ENCODE data around the gene TMEM233.

The TMEM233 gene

DNA sequence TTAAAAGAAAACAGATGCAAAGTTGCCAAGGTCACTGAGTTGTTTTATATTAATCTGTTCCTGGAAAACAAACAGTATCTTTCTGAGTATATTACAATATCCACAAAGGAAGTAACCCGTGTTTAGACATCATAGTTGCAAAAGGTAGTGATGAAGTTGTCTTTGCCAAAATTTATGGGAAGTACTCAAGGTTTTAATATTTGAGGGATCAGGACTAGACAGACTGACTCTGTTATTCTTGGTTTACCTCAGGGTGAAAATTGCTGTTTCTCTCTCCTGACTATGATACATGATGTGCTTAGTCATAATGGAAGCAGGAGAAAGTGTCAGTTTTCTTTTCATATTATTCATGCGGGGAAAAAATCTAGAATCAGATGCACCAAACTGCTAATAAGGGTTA is 28.3 kb downstream of the TMEM233 start:
- Histone ChIP-seq H3K4me1 (no peaks in the 10 kb centered on the region), H3K36me3 (replicated peaks) (no peaks in the 10 kb centered on the region), H3K4me3 (no peak overlapping the region), H3K9me3 (no peaks in the 10 kb centered on the region), H3K27me3 (ENCODE audit: low read depth) (0 out of 2 replicates have a peak, but pooled peaks cover 3% of the 10 kb centered on the region)
- in situ Hi-C loops (cut with MboI; ENCODE audit: low sequenced_read_pairs), result no loop called here
- DNase-seq (ENCODE audit: low spot score in 2 of 2), result no peak

DNA sequence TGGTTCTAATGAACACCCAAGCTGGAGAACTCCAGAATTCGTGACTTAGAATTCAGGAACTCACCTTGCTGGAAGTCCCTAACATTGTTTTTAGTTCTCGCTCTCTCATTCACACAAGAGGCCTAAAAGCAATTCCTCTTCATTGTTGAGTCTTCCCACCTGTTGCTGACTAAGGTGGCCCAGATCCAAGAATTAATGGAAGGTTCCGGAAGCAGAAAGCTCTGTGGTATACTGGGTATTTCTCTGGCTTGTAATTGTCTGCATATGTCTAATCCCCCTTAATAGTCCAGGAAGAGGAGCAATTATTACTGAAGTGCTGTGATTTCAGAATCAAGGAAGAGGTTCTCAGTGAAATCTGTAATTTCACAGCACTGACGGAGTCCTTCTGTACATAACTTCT is 31.4 kb downstream of the TMEM233 start:
- no peak for DNase-seq (ENCODE audit: low spot score in 2 of 2)
- Histone ChIP-seq H3K4me3 (no peak overlapping the region), H3K9me3 (no peaks in the 10 kb centered on the region), H3K4me1 (no peaks in the 10 kb centered on the region), H3K27me3 (ENCODE audit: low read depth) (0 out of 2 replicates have a peak, but pooled peaks cover 3% of the 10 kb centered on the region), H3K36me3 (replicated peaks) (no peaks in the 10 kb centered on the region)
- in situ Hi-C loops (cut with MboI; ENCODE audit: low sequenced_read_pairs), result no loop called here

DNA sequence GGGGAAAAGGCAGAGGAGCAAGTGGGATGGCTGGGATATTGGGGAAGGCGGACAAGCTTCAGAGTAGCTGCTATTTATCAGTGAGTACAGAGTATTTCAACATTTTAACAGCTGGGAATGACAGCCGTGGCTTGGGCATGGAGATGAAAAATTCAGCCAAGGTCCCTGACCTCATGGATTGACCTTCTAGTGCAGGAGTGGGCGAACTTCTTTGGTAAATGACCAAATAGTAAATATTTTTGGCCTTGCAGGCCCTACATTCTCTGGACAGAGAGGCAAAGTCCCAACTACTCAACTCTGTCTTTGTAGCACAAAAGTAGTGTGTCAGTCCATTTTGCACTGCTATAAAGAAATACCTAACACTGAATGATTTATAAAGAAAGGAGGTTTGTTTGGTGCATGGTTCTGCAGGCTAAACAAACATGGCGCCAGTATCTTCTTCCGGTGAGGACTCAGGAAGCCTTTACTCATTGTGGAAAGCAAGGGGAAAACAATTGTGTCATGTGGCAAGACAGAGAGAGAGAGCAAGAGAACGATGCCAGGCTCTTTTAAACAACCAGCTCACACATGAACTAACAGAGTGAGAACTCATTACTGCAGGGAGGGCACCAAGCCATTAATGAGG is 33.6 kb downstream of the TMEM233 start:
- Histone ChIP-seq H3K36me3 (replicated peaks) (no peaks in the 10 kb centered on the region), H3K9me3 (no peaks in the 10 kb centered on the region), H3K4me1 (no peaks in the 10 kb centered on the region), H3K4me3 (no peak overlapping the region), H3K27me3 (ENCODE audit: low read depth) (0 out of 2 replicates have a peak, but pooled peaks cover 3% of the 10 kb centered on the region)
- in situ Hi-C loops (cut with MboI; ENCODE audit: low sequenced_read_pairs), result no loop called here
- DNase-seq (ENCODE audit: low spot score in 2 of 2), result no peak

DNA sequence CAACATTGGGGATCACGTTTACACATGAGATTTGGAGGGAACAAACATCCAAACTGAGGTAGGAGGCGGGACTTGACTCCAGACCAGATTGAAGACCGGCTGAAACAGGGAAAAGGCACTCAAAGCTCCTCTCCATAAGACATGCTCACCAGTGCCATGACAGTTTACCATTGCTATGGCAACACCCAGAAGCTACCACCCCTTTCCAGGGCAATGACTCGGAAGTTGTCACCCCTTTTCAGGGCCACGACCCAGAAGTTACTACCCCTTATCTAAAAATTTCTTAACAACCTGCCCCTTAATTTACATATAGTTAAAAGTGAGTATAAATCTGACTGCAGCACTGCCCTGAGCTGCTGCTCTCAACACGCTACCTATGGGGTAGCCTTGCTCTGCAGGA is 34.1 kb downstream of the TMEM233 start:
- no peaks in the 10 kb centered on the region for H3K4me1 ChIP-seq
- no peak overlapping the region for H3K4me3 ChIP-seq
- H3K36me3 ChIP-seq (replicated peaks), result no peaks in the 10 kb centered on the region
- no peaks in the 10 kb centered on the region for H3K9me3 ChIP-seq
- in situ Hi-C loops (cut with MboI; ENCODE audit: low sequenced_read_pairs), result no loop called here
- H3K27me3 ChIP-seq (ENCODE audit: low read depth), result 0 out of 2 replicates have a peak, but pooled peaks cover 5% of the 10 kb centered on the region
- no peak for DNase-seq (ENCODE audit: low spot score in 2 of 2)

DNA sequence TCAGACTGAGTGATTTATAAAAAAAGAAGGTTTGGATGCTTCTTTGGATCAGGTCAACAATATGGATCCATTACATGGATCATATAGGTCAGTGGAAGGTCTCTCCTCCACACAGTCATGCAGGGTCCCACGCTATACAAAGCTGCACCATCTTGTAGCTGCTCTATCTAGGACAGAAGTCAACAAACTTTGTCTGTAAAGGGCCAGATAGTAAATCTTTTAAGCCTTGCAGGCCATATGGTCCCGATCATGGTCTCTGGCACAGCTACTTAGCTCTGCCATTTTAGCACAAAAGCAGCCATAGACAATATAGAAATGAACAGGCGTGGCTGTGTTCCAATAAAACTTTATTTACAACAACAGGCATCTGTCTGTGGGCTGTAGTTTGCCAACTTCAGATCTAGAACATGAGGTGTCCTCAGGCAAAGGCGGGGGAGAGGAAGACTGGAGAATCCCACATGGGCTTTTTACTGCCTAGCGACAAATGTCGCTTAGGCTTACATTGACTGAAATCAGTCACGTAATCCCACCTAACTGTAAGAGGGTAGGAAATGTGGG is 36.7 kb downstream of the TMEM233 start:
- no peak for DNase-seq (ENCODE audit: low spot score in 2 of 2)
- Histone ChIP-seq H3K27me3 (ENCODE audit: low read depth) (peaks cover 3% of the 10 kb centered on the region; the same call in 1 of the 2 replicates), H3K4me1 (no peaks in the 10 kb centered on the region), H3K9me3 (no peaks in the 10 kb centered on the region), H3K36me3 (replicated peaks) (no peaks in the 10 kb centered on the region), H3K4me3 (no peak overlapping the region)
- in situ Hi-C loops (cut with MboI; ENCODE audit: low sequenced_read_pairs), result no loop called here

DNA sequence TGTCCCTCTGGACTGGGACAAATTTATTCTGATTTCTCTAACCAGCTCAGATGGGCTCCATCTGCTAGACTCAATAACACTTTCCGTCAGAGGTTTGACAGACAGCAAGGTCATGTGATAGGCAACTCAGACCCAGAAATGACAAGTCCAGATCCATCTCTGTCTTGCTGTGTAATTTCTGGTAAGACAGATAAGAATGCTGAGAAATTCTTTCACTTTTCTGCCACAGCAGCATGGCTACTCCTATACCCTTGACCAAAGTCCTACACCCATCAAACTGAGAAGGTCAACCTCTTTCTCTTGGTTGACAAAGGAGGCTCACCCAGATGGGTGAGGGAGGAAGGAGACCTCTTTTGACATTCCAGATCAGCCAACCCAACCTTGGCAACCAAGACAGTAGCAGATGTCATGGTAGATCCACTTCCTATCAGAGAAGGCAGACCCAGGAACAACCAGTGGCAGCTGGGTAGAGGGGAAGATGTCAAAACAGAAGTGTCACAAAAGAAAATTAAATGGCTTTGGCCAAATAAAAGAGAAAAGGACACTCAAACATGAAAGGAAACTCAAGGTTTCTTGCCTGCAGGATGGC is 37.5 kb downstream of the TMEM233 start:
- no peak for DNase-seq (ENCODE audit: low spot score in 2 of 2)
- Histone ChIP-seq H3K9me3 (no peaks in the 10 kb centered on the region), H3K4me1 (no peaks in the 10 kb centered on the region), H3K4me3 (no peak overlapping the region), H3K27me3 (ENCODE audit: low read depth) (peaks cover 3% of the 10 kb centered on the region; the same call in 1 of the 2 replicates), H3K36me3 (replicated peaks) (no peaks in the 10 kb centered on the region)
- in situ Hi-C loops (cut with MboI; ENCODE audit: low sequenced_read_pairs), result no loop called here

DNA sequence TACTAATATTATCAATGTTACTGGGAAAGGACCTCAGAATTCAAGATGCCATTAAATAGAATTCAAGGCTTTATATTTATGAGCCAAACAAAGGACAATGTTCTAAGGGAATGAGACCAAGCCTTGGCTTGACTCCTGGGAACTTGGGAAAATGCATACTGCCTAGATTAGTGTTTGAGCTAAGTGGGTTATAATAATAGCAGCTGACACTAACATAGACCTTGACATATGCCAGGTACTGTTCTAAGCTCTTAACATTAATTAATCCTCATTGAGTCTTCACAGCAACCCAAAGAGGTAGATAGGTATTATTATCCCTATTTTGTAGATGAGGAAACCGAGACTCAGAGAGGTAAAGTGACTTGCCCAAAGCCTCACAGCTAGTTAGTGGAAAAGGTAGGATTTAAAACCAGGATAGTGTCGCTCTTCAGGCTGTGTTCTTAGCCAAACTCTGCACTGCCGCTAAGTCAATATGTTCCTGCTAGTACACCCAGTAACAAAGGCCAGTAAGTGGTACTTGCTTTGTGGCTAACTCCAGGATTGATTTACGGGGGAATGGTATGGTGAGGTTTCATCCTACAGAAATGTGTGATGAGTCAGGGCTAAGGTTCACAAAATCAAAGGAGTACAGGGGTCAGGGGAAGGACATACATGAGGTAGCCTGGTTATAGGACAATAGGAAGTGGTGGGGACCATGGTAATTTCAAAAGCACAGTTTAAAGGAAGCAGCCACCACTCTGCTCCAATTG is 38.5 kb downstream of the TMEM233 start:
- H3K4me3 ChIP-seq, result no peak overlapping the region
- no peaks in the 10 kb centered on the region for H3K9me3 ChIP-seq
- H3K27me3 ChIP-seq (ENCODE audit: low read depth), result peaks cover 3% of the 10 kb centered on the region; the same call in 1 of the 2 replicates
- no peak for DNase-seq (ENCODE audit: low spot score in 2 of 2)
- in situ Hi-C loops (cut with MboI; ENCODE audit: low sequenced_read_pairs), result no loop called here
- no peaks in the 10 kb centered on the region for H3K4me1 ChIP-seq
- no peaks in the 10 kb centered on the region for H3K36me3 ChIP-seq (replicated peaks)

DNA sequence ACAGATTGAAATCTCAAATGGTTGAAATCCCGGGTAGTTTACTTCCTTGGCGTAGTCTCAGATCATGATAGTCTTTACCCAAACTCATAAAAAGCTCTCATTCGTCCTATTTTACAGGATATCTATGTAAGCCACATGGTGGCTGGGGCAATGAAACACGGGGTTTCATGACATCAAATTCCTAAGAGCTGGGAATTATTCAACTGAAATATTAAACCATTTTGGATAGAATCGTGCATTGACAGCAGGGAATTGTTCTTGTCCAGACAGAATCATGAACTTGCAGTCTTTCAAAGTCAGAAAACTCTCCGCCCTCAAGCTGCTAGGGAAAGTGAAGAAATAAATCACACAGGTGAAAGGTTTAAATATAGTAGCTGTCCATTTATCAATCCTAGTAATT is 41.2 kb downstream of the TMEM233 start:
- Histone ChIP-seq H3K4me1 (no peaks in the 10 kb centered on the region), H3K27me3 (ENCODE audit: low read depth) (peaks cover 3% of the 10 kb centered on the region; the same call in 1 of the 2 replicates), H3K36me3 (replicated peaks) (no peaks in the 10 kb centered on the region), H3K9me3 (no peaks in the 10 kb centered on the region), H3K4me3 (no peak overlapping the region)
- DNase-seq (ENCODE audit: low spot score in 2 of 2), result no peak
- in situ Hi-C loops (cut with MboI; ENCODE audit: low sequenced_read_pairs), result no loop called here

DNA sequence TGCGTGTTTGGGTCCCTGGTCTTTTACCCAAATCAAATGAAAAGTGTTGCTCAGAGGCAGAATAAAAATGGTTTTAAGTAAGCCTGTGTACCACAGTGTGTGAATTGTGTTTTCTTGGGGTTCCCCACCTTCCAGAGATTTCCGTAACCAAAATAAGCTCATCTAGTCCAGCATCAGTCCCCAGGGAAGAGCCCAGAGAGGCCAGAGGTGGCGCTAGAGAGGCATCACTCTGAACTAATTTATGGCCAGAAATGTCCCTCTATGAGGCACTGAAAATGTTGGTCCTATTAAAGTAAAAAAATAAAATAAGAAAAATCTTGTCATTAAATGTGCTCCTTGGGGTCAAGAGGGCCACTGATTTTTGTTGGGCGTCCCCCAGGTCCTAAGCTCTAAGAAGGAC is 49.4 kb downstream of the TMEM233 start:
- DNase-seq (ENCODE audit: low spot score in 2 of 2), result peak in 1 of 2 experiments; percentile 21
- Histone ChIP-seq H3K4me3 (no peak overlapping the region), H3K27me3 (ENCODE audit: low read depth) (no peaks in the 10 kb centered on the region), H3K4me1 (no peaks in the 10 kb centered on the region), H3K36me3 (replicated peaks) (no peaks in the 10 kb centered on the region), H3K9me3 (no peaks in the 10 kb centered on the region)
- in situ Hi-C loops (cut with MboI; ENCODE audit: low sequenced_read_pairs), result no loop called here

DNA sequence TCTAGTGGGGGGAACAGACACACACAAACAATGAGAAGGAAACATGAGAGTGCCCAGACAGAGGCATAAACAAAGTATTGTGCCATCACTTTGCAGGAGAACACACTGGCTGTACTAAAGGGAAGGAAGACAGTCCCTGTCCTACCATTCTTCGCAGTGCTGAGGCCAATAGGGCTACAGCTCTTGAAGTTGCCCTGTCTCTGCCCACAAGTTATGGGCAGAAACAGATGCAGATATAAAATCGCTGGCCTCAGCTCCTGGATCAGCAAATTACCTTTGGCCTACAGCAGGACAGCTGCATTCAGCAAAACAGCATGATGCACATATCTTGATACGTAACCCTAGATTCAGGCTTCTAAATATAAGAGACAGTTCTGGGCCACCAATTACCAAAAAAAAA is 51.4 kb downstream of the TMEM233 start:
- DNase-seq (ENCODE audit: low spot score in 2 of 2), result no peak
- in situ Hi-C loops (cut with MboI; ENCODE audit: low sequenced_read_pairs), result no loop called here
- Histone ChIP-seq H3K27me3 (ENCODE audit: low read depth) (no peaks in the 10 kb centered on the region), H3K4me3 (no peak overlapping the region), H3K9me3 (no peaks in the 10 kb centered on the region), H3K4me1 (no peaks in the 10 kb centered on the region), H3K36me3 (replicated peaks) (no peaks in the 10 kb centered on the region)

DNA sequence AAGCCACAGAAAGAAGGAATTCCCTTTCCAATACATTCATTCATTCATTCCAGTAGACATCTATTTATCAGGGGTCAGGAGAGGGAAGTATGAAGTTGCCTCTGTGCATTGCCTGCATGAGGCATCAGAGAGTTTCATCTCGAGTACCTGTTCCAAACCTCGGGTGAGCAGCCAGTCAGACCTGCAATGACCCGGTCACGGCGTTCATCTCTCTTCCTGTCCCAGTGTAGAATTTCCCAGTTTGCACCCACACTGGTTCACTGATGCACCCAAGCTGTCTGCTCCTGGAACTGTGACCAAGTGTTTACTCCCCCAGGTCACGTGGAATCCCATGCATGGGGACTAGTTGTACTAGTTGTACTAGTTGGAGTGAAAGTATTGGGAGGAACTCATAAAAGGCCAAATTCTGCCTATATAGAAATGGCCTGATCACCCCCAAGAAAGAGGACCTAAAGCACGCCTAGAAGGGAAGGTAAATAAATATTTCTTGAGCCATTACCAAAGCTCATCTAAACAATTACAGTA is 52.0 kb downstream of the TMEM233 start:
- Histone ChIP-seq H3K4me1 (no peaks in the 10 kb centered on the region), H3K9me3 (no peaks in the 10 kb centered on the region), H3K36me3 (replicated peaks) (no peaks in the 10 kb centered on the region), H3K4me3 (no peak overlapping the region), H3K27me3 (ENCODE audit: low read depth) (no peaks in the 10 kb centered on the region)
- in situ Hi-C loops (cut with MboI; ENCODE audit: low sequenced_read_pairs), result no loop called here
- no peak for DNase-seq (ENCODE audit: low spot score in 2 of 2)

DNA sequence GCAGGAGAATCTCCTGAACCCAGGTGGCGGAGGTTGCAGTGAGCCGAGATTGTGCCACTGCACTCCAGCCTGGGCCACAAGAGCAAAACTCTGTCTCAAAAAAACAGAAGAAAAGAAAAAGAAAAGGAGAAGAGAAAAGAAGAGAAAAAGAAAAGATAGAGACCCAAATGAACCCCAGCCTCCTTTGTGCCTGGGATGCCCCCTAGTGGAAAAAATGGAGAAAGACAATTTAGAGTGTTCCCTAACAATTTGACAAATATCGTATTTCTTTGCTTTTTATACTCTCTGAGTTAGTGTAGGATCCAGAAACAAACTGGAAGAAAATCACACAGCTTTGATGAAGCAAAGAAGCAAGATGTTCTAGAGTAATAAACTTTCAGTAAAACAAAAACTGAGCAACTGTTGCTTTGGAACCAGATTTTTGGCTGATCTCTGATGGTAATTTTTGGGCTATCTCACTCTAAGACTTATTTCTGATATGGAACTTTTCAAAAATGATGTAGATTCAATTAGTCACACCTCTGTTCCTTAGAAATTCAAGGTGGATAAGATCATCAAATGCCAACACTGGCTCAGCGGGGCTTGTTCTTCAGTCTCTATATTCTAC is 55.7 kb downstream of the TMEM233 start:
- H3K4me3 ChIP-seq, result no peak overlapping the region
- no peaks in the 10 kb centered on the region for H3K27me3 ChIP-seq (ENCODE audit: low read depth)
- H3K4me1 ChIP-seq, result no peaks in the 10 kb centered on the region
- no peaks in the 10 kb centered on the region for H3K36me3 ChIP-seq (replicated peaks)
- in situ Hi-C loops (cut with MboI; ENCODE audit: low sequenced_read_pairs), result no loop called here
- DNase-seq (ENCODE audit: low spot score in 2 of 2), result peak in 1 of 2 experiments; percentile 31
- 0 out of 2 replicates have a peak, but pooled peaks cover 5% of the 10 kb centered on the region for H3K9me3 ChIP-seq

DNA sequence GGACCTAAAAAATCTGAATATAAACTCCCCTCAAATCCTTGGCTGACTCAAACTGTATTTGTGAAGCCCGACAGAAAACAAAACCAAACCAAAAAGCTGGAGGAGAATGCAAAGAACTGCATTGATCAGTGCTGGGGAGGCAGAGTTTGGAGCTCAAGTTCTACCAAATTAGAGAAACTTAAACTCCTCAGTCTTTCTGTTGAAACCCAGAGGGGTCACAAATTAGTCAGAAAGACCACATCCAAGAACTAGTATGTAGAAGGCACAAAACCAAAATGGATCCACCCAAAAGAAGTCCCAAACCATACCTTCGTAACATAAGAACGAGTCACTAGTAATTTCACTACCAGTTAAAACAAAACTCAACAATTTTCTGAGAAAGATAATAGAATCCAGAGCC is 59.1 kb downstream of the TMEM233 start:
- H3K27me3 ChIP-seq (ENCODE audit: low read depth), result no peaks in the 10 kb centered on the region
- no peak overlapping the region for H3K4me3 ChIP-seq
- H3K4me1 ChIP-seq, result no peaks in the 10 kb centered on the region
- in situ Hi-C loops (cut with MboI; ENCODE audit: low sequenced_read_pairs), result no loop called here
- 0 out of 2 replicates have a peak, but pooled peaks cover 6% of the 10 kb centered on the region for H3K9me3 ChIP-seq
- no peaks in the 10 kb centered on the region for H3K36me3 ChIP-seq (replicated peaks)
- no peak for DNase-seq (ENCODE audit: low spot score in 2 of 2)
